Ectodermal cell (in vitro differentiated cells): ENCODE data around the gene TP53RK.

Experiments
- H3K27ac ChIP-seq: 2 replicates; pipeline ENCODE4 v1.7.0; 2013; ENCODE audit warnings: mild to moderate bottlenecking, low read depth, low read length; ENCODE audit not compliant: insufficient read depth, poor library complexity, severe bottlenecking
- H3K27me3 ChIP-seq: 2 replicates; pipeline ENCODE4 v1.7.0; 2013; ENCODE audit warnings: mild to moderate bottlenecking, low read length; ENCODE audit not compliant: insufficient read depth, control insufficient read depth, poor library complexity, severe bottlenecking
- H3K36me3 ChIP-seq: one replicate; pipeline ENCODE4 v1.7.0; 2013; ENCODE audit warnings: low read length; ENCODE audit not compliant: control insufficient read depth, insufficient read depth
- H3K4me1 ChIP-seq: one replicate; pipeline ENCODE4 v1.7.0; 2013; ENCODE audit warnings: low read length; ENCODE audit not compliant: control insufficient read depth, insufficient read depth
- H3K4me3 ChIP-seq: 2 replicates; pipeline ENCODE4 v1.7.0; 2013; ENCODE audit warnings: low read depth, low read length, control low read depth; ENCODE audit not compliant: insufficient read depth
- H3K9me3 ChIP-seq: 2 replicates; pipeline ENCODE4 v1.7.0; 2013; ENCODE audit warnings: mild to moderate bottlenecking, low read length, moderate library complexity; ENCODE audit not compliant: control insufficient read depth
- WGBS, 2 experiments: methylation state at CpG; one replicate each; pipeline ENCODE4 v1.1.7; 2013; ENCODE audit warnings: missing lambda C conversion rate in 2 of 2; 5-methylcytosine and 5-hydroxymethylcytosine counted together

Gene TP53RK

DNA sequence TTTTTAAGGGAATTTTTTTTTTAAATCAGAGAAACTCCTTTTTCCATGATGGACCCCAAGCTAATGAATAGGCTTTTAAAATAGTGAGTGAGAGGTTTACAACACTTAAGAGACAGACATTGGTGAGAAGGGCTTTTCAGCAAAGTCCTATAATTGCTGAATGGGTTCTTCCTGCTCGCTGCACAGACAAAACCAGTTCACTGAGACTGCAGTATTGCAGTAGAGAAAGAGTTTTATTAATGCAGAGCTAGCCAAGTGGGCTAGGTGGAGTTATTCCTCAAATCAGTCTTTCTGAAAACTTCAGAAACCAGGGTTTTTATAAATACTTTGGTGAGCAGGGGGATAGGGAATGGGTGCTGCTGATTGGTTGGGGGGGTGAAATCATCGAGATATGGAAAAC lies 17.0 kb upstream of the TP53RK start:
- Histone ChIP-seq H3K36me3 (no peaks in the 10 kb centered on the region), H3K27ac (no peak overlapping the region), H3K4me1 (peaks cover 11% of the 10 kb centered on the region), H3K27me3 (no peaks in the 10 kb centered on the region), H3K9me3 (no peaks in the 10 kb centered on the region), H3K4me3 (no peak overlapping the region)
- 92 to 95% methylated on average over 2 of the region's 2 CpGs for WGBS, 2 experiments

DNA sequence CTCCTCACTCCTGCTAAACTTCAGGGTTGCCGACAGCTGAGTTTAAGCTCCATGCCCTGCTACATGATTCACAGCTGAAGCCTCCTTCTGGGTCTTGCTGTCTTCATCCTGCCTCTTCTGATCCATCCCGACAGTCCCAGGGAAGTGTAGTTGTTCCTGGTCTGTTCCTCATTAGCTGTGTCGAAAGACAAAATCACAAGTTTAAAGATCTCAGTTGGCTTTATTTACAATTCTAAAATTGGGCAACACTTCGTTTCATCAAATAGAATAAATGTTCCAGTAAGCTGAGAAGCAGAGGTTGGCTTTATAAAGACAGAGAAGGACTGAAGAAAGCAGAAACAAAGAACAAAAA lies 16.1 kb upstream of the TP53RK start:
- Histone ChIP-seq H3K4me3 (no peak overlapping the region), H3K9me3 (no peaks in the 10 kb centered on the region), H3K27ac (no peak overlapping the region), H3K27me3 (no peaks in the 10 kb centered on the region), H3K36me3 (no peaks in the 10 kb centered on the region), H3K4me1 (peaks cover 11% of the 10 kb centered on the region)
- 94 to 99% methylated on average over 4 of the region's 4 CpGs for whole genome bisulfite sequencing, 2 experiments

DNA sequence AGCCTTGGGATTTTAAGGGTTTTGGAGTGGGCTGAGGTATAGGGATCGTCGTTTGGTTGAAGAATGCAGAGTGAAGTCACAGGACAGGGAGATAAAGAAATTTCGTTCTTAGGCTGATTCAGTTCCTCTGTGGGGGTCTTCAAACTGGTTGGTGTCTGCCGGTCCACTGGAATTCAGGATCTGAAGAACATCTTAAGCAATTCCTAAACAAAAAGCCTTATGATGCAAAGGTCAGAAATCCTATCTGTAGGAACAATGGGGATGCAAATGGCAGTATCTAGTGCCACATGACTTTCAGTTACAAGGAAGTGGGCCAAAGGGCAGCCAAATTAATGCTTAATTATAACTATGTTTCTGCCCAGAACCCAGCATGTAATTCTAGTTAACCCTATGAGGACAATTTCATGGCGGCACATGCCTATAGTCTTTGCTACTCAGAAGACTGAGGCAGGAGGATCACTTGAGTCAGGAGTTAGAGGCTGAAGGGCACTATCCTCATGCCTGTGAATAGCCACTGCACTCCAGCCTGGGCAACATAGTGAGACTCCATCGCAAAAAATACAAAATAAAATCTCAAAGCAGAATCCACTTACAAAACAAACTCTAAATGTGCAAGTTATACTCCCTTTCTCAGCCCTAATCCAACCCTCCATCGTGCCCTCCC lies 15.6 kb upstream of the TP53RK start:
- H3K36me3 ChIP-seq, result no peaks in the 10 kb centered on the region
- no peak overlapping the region for H3K4me3 ChIP-seq
- no peaks in the 10 kb centered on the region for H3K9me3 ChIP-seq
- WGBS, 2 experiments, result 44 to 47% methylated on average over 7 of the region's 7 CpGs
- no peak overlapping the region for H3K27ac ChIP-seq
- H3K27me3 ChIP-seq, result no peaks in the 10 kb centered on the region
- H3K4me1 ChIP-seq, result peaks cover 11% of the 10 kb centered on the region

DNA sequence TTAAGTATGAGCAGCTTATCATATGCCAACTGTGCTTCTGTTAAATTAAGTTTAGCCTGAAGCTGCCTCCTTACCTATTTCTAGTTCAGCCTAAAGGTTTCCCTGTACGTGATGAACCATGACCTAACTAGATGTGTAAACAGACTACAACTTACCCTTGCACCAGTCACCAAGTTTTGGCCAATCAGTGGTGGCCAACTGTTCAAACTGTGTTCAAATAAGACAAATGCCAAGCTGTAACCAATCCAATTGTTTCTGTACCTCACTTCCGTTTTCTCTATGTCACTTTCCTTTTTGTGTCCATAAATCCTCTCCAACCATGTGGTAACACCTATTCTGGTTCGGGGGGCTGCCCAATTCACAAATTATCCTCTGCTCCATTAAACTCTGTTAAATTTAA lies 14.2 kb upstream of the TP53RK start:
- 88 to 96% methylated on average over 3 of the region's 3 CpGs for WGBS, 2 experiments
- Histone ChIP-seq H3K36me3 (no peaks in the 10 kb centered on the region), H3K4me3 (no peak overlapping the region), H3K9me3 (no peaks in the 10 kb centered on the region), H3K4me1 (peaks cover 3% of the 10 kb centered on the region), H3K27me3 (no peaks in the 10 kb centered on the region), H3K27ac (no peak overlapping the region)

- H3K27ac ChIP-seq, result no peak overlapping the region
- H3K27me3 ChIP-seq, result no peaks in the 10 kb centered on the region
- H3K4me3 ChIP-seq, result no peak overlapping the region
- WGBS, 2 experiments, result 90 to 94% methylated on average over 8 of the region's 8 CpGs
- H3K9me3 ChIP-seq, result no peaks in the 10 kb centered on the region
- H3K36me3 ChIP-seq, result no peaks in the 10 kb centered on the region
- peaks cover 3% of the 10 kb centered on the region for H3K4me1 ChIP-seq
Observed at GRCh38 chr20:46702447-46703203, 13.4 kb upstream of the TP53RK start.

- WGBS, 2 experiments, result 86 to 93% methylated on average over 5 of the region's 5 CpGs
- Histone ChIP-seq H3K27ac (no peak overlapping the region), H3K4me1 (peaks cover 4% of the 10 kb centered on the region)
Observed at GRCh38 chr20:46701986-46702385, 12.7 kb upstream of the TP53RK start.

GRCh38 chr20:46701556-46701955 lies 12.3 kb upstream of the TP53RK start:
- no peaks in the 10 kb centered on the region for H3K27me3 ChIP-seq
- H3K4me3 ChIP-seq, result no peak overlapping the region
- H3K4me1 ChIP-seq, result peaks cover 8% of the 10 kb centered on the region
- H3K36me3 ChIP-seq, result no peaks in the 10 kb centered on the region
- 85 to 87% methylated on average over 4 of the region's 4 CpGs for WGBS, 2 experiments
- H3K9me3 ChIP-seq, result no peaks in the 10 kb centered on the region
- no peak overlapping the region for H3K27ac ChIP-seq

More at GRCh38 chr20:46701986-46702385, 12.7 kb upstream of the TP53RK start:
- no peak overlapping the region for H3K4me3 ChIP-seq
- no peaks in the 10 kb centered on the region for H3K9me3 ChIP-seq
- H3K27me3 ChIP-seq, result no peaks in the 10 kb centered on the region
- H3K36me3 ChIP-seq, result no peaks in the 10 kb centered on the region

DNA sequence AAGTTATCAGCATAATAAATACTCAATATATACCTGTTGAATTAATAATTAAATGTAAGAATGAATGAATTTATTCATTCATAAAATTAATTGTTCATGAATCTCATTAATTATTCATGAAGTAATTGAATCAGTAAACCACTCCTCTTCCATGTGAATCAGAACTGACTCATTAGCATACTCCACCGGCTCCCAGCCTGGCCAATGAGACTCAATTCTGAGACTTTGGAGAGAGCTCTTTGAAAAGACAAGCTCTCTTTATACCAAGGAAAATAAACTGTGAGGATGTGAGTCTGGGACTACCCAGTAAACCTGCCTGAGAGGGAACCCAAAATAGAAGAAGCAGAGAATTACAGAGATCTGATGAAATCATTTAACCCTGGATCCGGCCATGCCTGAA lies 11.8 kb upstream of the TP53RK start:
- Histone ChIP-seq H3K9me3 (no peaks in the 10 kb centered on the region), H3K4me3 (no peak overlapping the region), H3K36me3 (no peaks in the 10 kb centered on the region), H3K27me3 (no peaks in the 10 kb centered on the region), H3K27ac (no peak overlapping the region), H3K4me1 (peaks cover 13% of the 10 kb centered on the region)
- WGBS, 2 experiments, result 71 to 95% methylated on average over 1 to 2 of the region's 2 CpGs

GRCh38 chr20:46700481-46700880 lies 11.2 kb upstream of the TP53RK start:
- no peaks in the 10 kb centered on the region for H3K27me3 ChIP-seq
- 91 to 95% methylated on average over 6 of the region's 6 CpGs for WGBS, 2 experiments

DNA sequence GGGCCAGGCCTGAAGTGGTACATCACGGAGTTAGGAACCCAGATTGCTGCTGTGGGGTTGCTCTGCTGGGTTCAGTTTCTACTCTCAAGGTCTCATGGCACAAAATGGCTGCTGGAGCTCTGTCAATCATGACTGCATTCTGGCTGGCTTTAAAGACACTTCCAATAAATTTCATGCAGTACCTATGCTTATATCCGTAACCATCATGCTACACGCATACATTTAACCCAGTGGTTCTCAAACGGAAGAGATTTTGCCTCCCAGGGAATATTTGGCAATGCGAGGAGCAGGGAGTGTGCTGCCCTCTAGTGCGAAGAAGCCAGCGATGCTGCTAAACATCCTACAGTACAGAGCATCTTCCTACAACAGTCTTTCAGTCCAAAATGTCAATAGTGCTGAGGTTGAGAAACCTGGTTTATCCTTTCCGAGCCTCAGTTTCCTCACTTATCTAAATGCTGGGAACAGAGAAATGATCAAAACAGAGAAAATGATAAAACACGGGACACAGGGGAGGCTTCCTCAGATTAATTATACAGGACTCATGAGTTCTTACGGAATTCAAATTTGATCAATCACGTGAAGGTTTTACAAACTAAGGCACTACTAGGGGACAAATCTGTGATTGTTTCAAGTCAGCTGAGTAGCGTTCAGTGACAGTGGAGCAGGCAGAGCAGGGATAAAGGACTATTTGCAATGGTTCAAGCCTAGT lies 10.6 kb upstream of the TP53RK start:
- no peak overlapping the region for H3K4me3 ChIP-seq
- H3K27ac ChIP-seq, result no peak overlapping the region
- peaks cover 20% of the 10 kb centered on the region for H3K4me1 ChIP-seq
- no peaks in the 10 kb centered on the region for H3K27me3 ChIP-seq
- 59 to 62% methylated on average over 12 of the region's 12 CpGs for WGBS, 2 experiments
- no peaks in the 10 kb centered on the region for H3K36me3 ChIP-seq
- H3K9me3 ChIP-seq, result no peaks in the 10 kb centered on the region

More at GRCh38 chr20:46700481-46700880, 11.2 kb upstream of the TP53RK start:
- Histone ChIP-seq H3K36me3 (no peaks in the 10 kb centered on the region), H3K9me3 (no peaks in the 10 kb centered on the region), H3K27ac (no peak overlapping the region), H3K4me3 (no peak overlapping the region), H3K4me1 (peaks cover 19% of the 10 kb centered on the region)
